GM19043 (cell line): ENCODE data around the gene KCTD8.
"Not testable (repeated sequence)": the region's sequence is repeated elsewhere in the genome, so short reads cannot be mapped to it uniquely, and the experiment has no call there.

Source experiments
- ATAC-seq: cut with Tn5 transposase; IDR thresholded peaks from one replicate; pipeline ENCODE4 v1.9.1; 2021; ENCODE audit warnings: low read depth; ENCODE audit not compliant: unreplicated experiment

KCTD8 gene

GRCh38 chr4:44167766-44168165, 280.8 kb downstream of the KCTD8 start:
- not testable (repeated sequence) for ATAC-seq

DNA sequence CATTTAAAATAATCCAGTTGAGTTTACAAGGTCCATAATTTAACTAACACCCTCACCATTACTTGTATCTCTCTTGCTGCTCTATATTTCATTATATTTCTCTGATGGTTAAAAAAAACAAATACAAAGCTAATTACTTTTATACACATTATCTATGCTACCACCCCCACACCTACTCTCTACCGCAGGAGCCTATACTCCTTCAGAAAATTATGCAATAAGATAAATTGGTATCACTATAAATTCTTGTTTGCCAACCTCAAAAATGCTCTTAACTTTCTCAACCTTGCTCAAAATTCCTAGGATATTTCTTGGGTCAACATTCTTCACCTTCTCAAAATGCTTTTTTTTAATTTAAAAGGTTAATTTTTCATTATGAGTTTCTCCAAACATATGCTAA, 282.7 kb downstream of the KCTD8 start:
- ATAC-seq, result no peak

DNA sequence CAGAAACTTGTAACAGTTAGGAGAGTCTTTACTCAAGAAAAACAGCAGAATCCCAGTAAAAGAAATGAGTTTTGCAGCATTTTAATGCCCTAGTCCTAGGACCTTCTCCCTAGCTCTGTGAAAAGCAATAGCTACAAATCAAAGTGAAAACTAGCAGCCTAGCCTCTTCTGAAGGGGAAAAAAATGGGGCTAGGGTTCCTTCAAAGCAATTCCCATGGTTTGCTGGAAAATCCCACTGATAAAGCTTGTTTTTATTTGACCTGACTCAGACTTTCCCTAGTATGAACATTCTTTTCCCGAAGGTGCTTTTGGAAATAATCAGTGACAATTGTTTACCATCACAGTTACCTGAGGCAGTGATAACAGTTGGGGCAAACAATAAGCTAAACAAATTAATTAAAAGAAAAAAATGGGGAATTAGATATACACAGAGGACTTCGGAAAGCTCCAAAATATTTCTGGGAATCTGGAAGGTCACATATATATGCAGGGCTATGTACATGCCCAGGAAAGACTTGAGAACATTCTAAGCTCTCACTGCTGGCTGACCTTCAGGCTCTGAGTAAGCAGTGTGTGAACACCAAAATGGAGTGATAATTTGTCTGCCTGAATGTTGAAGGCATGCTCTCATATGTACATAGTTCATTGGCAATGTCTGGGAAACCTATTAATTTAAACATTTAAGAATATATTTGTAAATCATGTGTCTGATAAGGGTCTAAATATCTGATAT, 285.9 kb downstream of the KCTD8 start:
- ATAC-seq, result no peak

DNA sequence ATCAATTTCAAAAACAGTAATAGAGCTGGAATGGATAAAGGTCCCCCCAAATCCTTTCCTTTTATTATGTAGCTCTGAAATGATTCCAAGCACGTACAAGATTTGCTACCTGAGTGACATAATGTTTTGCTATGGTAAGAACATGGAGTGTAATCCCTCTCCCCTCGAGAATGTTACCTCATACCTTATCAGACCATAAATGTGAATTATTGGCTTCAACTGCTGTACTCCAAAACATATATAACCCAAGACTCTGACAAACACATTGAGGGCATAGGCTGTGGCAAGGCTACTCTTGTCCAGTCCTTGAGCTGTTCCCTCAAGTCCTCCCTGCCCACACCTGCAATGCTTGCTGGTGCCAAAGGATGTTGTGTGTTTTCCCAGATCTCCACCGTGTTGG, 286.9 kb downstream of the KCTD8 start:
- ATAC-seq, result no peak

DNA sequence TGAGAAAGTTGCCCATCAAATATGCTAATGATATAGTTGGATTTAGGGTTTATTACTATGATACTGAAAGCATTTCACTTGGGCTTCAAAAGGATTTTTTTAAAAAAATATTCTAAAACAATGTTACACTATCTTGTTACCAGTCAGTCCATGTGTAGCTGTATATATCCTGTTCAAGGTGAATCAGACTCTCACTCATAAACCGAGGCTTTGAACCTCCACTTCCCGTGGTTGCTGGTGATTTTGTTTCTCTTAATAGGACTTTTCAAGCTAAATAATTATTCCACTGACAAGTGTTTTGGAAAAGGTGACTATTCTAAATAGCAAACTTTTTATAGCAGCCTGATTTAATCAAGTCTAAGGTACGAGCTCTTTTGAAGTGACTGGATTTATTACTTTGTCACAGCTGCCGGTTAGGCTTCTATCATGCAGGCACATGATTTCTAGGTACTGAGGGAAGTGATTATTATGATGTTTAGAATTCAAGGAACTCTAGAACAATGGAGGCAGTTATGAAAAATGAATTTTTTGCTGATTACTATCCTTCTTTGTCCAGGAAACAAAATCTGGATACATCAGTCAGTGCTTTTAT, 287.7 kb downstream of the KCTD8 start:
- no peak for ATAC-seq

- no peak for ATAC-seq
Measured at GRCh38 chr4:44159991-44160390, 288.6 kb downstream of the KCTD8 start.

DNA sequence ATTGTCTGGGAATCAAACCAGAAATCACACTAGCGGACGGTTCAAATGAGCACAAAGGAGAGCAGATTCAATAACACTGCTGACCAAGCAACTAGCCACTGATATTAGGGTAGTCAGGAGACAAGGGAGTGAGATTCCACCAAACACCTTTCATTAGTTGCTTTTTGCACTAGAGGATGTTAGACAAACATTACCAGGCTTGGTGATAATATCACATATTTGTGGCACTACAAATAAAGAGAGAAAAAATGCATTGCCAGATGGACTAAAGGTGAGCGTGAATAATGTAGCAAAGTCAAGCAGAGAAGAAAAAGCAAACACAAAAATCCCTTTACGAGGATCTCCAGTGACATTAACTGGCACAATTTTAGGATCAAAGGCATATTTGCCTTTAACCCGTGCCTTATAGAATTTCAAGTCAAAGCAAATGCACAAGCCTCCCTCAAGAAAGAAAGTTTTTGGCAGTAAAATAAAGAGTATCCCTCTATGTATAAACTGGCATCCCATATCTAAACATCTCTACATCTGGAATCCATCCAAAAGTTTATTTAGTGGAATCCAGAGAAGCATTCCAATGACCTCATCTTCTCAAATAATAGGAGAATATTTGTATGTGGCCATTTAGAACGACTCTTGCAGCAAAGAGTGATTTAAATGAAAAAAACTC, 290.9 kb downstream of the KCTD8 start:
- no peak for ATAC-seq

- no peak for ATAC-seq
Measured at GRCh38 chr4:44150091-44150576, 298.5 kb downstream of the KCTD8 start.

DNA sequence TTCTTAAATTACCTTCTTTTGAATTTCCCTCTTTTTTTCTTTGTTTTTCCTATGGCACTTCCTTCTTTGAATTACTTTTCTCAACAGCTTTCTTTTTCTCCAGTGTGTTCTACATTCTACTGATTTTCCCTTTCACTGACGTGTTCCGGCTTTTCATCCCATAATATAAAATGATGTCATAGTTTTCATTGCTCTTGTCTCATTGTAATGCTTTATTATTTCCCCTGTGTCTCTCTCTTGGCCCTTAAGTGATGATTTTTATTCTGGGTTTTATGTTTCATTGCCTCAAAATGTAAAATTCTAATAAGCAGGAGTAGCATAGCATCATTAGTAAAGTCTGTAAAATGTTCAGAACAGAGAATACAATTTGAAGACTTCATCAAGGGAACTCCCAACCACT, 299.3 kb downstream of the KCTD8 start:
- ATAC-seq, result no peak

- ATAC-seq, result no peak
Measured at GRCh38 chr4:44147571-44148075, 301.0 kb downstream of the KCTD8 start.

- no peak for ATAC-seq
Measured at GRCh38 chr4:44146516-44146915, 302.1 kb downstream of the KCTD8 start.

DNA sequence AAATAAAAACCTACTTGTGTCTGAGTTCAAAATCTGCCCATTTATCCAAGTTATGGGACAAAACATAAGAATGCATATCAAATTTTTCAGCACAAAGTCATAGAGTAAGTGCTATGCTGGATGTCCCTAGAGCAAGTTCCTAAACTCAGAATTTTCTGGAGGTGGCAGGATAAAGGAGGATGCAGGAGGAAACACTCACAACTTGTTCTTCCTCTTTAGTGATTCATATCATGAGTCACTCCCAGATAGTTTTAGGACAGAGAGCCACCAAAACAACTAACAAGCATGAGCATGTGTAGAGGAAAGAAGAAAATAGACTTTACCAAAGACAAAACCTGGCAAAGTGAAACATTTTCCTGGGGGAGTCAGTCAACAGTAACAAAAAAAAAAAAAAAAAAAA, 302.7 kb downstream of the KCTD8 start:
- no peak for ATAC-seq

GRCh38 chr4:44132526-44132925, 316.1 kb downstream of the KCTD8 start:
- ATAC-seq, result no peak
